Activated T-helper 1 cell treated with Interleukin-2 at 50 U/mL for 16 hours (primary cell): ENCODE data around the gene SLC1A3.

Experiments used
- DNase-seq: peaks from one replicate; pipeline ENCODE4 v3.0.0-alpha.2; 2020; ENCODE audit warnings: low read depth

The SLC1A3 gene

DNA sequence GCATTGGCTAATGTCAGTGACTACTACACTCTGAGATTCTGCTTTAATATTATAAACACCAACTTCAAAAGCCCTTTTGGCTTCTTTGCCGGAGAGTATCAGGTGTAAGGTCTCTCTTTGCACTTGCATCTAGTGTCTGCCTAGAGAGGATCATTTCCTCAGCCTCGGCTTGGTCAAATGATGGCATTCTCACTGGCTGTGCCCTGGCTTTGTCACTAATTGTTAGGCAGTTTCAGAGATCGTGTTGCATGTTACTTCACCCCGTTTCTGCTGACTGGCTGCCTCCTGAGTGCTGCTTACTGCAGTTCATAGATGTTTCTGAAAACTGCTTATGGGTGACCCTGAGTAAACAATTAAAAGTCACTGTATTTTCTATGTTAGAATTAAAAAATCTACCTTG, 48.8 kb downstream of the SLC1A3 start:
- DNase-seq = no peak

DNA sequence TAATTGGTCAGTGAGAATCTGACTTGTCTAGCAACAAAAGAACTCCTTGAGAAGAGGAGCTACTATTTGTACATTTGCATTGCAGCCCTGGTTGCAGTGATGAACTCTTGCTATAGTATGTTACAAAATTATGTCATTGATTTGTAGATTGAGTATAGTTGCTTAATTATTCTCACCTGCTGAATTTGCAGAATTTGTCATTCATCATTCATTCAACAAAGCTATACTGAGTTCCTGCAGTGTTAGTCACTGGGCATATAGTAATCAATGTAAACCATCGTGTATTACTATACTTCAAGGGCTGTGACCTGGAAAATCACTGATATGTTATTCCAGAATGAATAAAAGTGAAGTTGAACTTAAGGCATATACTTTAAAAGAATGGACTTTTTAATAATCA, 50.1 kb downstream of the SLC1A3 start:
- no peak for DNase-seq

DNA sequence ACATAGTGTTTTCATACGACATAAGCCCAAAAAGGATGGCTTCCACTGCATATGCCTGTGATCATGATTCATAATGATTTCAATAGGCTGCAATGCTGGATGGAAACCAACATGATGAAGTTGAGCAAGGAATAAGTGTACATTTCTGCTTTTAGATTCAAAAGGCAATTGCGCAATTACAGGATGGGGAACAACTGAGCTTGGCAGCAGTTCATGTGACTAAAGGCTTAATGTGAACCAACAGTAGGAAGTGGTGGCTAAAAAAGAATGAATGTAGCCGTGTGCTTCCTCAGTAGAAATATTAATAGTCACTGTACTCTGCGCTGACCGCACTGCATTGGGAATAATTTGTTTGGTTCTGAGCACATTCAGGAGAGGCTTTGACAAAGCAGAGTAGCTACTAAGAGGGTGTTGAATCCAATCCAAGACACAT, 51.2 kb downstream of the SLC1A3 start:
- DNase-seq = no peak

DNA sequence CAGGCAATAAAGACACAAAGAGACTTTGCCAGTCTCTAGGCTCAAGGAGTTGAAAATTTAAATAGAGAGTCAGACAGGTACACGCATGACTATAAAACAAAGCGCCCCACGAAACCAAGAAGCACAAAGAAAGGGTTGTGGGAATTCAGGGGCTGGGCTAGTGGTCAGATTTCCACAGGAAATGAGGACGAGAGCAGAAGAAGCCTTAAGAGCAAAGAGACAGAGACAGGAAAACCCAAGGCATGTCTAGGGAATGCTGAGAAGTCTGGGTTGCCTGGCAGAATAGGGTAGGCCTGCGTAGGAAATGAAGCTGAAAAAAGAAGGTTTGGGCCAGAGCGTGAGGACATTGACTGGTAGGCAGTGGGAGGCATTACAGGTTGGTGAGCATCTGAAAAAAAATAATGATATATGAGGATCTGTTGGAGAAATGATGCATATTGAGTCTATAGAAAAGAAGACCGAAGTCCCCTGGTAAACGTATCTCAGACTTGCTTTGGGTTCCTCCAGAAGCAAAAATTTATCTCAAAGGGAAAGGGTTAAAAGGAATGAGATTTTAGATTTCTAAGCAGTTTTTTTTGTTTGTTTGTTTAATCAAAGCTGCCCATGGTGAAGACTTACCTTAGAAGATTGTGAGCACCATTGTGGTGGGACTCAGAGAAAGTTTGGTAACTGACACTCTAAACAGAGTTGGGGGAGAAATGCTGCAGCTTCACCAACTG, 51.8 kb downstream of the SLC1A3 start:
- no peak for DNase-seq

DNA sequence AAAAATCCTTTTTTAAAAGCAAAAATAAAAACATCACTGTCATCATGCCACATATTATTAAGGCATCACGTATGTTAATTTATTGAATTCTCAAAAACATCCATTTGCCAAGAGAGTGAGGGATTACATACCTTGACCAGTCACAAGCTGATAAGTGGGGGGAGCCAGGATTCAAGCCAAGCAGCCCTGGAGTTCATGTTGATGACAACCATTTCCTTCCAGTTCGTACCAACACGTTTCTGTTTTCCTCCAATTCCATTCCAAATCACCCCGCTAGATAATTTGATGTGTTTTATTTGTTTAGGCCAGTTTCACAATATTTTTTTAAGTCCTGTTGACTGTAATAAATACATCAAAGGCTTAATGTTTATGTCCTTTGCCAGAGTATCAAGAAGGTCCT, 53.0 kb downstream of the SLC1A3 start:
- DNase-seq = no peak

DNA sequence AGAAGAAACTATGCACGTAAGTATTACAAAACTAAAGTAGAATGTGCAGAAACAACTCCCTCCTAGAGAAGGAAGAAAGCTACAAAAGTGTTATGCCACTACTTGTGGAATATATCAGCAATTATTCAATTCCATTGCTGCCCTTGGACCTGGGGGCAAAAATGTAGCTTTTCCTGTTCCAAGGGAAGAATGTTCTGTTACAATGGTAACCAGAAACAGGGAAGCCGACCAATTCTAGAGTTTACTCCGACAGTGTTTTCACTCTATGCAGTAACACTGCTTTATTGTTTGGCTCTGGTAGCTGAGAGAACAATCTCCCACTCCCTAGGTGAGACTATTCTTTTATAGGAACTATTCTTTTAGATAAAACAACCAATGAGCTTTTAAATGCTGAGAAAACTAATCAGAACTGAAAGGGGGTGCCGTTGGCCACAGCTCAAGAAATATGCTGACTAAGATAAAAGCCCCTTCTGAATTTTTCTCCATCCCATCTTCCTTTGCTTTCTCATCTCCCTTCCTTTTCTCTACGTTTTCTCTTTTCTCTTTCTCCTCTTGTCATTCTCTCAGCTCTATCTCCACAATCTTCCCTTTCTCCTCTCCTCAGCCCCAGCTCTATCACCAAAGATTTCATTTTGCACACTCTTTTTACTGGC, 54.1 kb downstream of the SLC1A3 start:
- no peak for DNase-seq

DNA sequence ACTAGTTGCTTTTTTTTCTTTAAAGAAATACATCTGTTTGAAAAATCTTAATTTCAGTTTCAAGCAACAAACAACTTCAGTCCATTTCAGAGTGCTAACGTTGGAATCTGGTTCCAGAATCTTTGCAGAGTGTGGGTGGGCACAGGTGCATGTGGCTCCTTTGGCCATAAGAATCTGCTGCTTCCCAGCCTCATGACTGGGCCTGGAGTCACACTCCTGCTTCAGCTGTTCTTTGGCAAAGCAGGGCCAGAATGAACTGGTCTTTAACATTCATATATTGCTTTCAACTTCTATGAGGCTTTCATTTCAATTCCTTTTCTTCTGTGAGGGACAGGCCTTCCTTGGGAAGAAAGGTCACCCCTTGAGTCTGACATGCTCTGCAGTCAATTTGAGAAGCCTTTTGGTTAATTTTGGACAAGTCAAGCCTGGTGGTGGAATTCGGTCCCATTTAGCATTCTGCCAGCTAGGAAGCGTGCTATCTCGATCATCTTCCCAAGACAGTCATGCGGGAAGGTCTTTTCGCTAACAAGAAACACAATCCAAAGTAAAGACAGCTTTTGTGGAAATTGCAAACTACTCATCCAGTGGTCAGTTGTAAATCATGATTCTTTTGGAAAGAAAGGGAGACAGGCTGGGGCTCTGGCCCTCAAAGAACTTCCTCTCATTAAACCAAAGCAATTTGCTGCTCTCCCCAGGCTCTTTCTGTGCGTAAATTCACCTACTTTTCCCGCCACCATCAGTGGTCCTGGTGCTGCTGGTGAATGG, 55.2 kb downstream of the SLC1A3 start:
- DNase-seq = no peak

DNA sequence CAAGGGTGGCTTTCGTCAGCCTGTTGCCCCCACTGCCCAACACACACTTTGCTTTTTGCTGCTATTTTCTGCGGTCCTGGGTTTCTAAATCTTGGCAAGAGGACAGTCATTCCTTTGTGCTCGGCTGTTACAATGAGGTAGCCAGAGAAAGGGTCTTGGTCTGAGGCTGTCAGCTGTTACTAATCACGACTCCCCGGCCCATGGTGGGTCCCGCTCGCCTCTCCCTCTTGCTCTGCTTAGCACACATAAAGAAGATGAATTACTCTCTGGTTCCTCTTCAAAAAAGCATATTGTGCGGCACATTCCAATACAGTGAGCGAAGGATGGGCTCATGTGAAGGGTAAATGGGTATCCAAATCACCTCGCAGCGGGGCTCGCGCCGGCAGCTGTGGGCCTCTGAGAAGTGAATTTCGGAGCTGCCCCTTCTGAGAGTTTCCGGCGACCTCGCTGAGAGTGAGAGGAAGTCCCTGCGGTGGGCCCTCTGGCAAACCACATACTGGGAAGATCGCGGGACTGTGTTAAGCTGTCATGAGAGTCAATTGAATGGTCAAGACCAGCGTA, 56.0 kb downstream of the SLC1A3 start:
- no peak for DNase-seq

DNA sequence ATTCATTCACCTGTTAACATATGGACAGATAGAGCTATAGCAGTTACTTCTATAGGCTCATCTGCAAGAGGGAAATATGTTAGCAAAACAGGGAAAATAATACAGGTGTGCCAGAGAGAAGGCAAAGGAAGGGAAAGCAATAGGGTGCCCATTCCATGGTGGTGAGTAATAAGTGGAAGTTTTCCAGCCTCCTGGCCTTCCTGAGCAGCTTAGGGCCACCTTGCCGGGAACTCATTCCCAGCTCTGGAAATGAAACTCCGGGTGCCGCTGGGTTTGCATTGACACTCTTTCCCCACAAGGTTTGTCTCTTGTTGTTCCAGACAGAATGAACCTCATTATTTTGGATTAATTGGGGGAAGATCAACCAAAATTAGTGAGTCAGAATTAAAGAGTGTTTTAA, 58.4 kb downstream of the SLC1A3 start:
- DNase-seq = no peak

DNA sequence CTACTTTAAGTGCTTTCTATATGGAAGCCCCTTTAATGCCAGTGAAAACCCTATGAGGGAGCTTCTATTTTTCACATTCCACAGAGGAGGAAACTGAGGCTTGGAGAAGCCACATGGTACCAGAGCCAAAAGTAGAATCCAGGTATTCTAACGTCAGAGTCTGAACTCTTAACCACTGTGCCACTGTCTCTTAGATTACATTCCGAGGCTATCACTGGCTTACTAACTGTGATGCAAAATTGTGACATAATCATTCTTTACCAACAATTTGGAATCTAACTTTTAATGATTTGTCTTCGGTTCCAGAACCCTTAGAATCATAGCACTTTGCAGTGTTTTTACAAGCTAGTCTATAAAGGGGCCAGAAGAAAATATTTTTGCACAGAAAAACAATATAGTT, 59.2 kb downstream of the SLC1A3 start:
- no peak for DNase-seq

DNA sequence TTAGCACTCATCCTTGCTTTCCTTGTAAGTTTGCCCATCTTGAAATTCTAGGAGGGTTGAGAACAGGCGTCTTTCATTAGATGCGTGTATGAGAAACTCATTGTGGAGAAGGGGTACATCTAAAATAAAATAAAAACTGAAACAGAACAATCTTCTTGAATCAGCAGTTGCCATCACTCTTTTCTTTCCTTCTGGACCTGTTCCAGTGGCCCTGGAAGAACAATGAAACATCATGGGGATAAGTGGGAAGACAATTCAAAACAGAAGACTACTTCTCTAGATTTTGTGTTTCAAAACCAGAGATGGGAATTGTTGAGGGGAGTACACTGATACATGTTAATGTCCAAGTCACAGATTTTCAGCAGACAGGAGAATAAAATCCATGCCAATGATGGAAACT, 59.9 kb downstream of the SLC1A3 start:
- no peak for DNase-seq

DNA sequence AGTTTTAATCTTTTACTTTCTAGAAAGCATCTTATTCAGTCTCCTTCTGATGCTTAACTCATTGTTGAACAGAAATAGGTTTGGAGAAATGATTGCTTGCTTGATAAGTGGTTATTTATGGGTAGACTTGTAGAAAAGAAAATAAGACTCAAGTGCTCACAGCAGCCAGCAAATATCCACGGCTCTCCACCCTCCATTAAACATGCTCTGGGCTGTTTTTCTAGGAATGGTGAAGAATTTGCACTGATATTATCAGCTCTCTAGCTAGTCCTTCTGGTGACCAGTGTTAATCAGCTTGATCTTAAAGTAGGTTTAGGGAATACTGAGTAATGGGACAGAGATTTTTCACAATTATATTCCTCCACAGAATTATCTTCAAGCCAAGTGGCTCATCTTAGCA, 60.6 kb downstream of the SLC1A3 start:
- DNase-seq = no peak

DNA sequence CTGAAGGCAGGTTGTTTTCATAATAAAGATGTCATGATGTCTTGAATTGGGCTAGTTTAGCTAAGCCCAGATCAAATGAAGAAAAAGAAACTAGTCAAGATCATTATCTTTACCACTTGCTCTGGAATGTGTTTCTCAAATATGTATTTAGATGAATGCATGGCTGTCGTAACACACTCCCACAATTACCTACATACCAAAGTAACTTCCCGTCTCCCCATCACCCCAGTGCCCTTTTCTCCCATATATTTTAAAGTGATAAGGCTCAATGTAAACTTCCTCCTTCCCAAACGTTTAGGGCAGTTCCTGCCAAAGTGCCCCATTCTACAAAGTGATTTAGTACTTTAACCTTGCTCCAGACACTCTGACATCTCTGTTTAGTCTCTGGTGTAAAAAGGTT, 61.4 kb downstream of the SLC1A3 start:
- no peak for DNase-seq

DNA sequence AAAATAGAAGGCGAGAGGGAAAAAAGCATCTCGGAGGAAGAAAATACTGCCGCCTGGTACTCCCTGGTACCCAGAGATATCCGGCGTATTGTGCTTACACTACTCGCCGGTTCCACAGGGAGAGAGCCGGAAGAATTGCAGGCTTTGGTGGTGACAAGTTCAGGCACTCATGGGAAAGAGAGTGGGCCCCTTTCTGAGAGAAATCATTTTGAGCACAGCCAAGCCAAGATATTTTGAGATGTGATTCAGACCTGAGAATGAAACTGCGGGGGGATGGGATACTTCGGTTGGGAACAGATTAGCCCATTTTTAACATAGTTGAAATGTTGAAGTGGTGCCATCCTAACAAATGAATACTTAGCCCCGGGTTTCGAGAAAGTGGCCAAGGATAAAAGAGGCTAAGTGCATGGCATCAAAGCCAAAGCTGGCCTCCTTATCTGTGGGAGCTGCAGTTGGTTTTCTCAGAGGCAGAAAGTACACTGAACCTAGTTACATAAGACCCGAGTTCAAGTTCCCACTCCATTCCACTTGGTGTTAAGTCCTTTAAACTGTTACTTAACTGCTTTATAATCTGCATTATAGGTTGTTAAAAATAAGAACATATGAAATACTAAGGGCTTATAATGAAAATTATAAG, 62.7 kb downstream of the SLC1A3 start:
- DNase-seq = no peak

DNA sequence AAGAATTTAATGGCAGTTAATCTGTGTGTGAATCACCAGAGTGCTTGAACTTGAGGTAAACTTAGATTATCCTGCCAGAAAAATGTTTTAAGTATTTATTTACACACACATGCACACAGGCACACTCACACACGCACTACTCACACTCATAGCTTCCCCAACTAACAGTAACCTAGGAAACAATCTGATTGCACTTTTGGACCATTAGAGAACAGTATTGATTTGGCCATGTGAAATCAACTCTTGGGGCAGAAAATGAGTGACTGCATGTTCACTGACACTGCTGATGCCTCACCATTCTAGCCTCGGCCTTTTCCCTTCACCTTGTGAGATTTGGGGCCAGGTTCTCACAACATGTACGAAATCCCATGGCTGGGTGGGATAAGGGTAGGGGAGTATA, 64.1 kb downstream of the SLC1A3 start:
- DNase-seq = no peak

DNA sequence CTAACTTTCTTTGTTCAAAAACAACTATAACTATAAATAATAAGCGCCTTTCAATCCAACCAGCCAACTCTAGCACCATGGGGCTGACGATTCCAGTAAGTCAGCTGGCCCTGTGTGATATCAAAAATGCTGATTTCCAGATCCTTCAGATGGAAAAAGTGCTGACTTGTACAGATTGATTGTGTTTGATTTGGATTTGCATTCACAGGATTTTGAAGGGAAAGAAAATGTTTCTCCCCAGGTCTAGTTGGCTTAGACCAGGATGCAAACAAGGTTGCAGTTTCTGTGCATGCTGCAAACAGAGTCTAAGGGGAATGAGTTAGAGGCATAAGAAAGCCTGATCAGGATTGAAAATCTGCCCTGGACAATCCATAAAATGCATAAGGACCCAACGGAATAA, 68.9 kb downstream of the SLC1A3 start:
- no peak for DNase-seq

DNA sequence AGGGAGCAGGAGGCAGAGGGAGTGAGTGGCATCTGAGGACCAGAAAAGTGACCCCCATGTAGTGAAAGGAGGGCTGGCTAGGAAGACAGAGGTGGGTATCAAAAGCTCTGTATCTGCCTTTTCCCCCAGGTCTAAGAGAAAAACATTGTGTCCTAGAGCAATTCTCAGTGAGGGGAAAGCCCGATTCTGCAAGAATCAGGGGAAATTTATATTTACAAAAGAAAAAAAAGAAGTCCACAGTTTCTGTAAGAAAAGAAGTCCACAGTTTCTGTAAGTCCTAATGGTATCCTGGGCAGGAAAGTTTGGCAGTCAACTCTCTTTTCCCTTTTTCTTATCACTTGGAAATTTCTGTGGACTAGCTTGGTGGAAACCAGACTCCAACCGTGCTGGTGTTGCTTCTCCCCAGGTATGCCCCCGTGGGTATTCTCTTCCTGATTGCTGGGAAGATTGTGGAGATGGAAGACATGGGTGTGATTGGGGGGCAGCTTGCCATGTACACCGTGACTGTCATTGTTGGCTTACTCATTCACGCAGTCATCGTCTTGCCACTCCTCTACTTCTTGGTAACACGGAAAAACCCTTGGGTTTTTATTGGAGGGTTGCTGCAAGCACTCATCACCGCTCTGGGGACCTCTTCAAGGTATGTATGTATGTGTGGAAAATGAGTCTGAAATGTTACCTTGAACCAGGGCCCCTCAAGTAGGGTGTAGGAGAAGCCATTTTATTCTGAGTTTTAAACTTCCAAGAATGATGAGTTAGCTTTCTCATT, 73.0 kb downstream of the SLC1A3 start:
- no peak for DNase-seq

DNA sequence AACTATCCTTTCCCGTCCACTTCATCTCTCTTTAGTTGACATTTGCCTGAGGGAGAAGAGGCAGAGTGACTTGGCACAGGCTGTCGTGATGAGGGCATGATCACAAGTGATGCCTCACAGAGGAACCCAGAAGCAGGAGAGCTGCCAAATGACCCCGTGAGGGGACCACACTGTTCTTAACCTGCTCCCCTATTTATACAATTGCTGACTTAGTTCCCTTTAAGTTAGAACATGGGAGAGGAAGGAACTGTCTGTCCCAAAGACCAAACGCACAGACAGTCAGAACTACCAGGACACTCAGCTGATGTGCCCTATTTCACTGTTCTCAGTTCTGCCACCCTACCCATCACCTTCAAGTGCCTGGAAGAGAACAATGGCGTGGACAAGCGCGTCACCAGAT, 73.7 kb downstream of the SLC1A3 start:
- no peak for DNase-seq

DNA sequence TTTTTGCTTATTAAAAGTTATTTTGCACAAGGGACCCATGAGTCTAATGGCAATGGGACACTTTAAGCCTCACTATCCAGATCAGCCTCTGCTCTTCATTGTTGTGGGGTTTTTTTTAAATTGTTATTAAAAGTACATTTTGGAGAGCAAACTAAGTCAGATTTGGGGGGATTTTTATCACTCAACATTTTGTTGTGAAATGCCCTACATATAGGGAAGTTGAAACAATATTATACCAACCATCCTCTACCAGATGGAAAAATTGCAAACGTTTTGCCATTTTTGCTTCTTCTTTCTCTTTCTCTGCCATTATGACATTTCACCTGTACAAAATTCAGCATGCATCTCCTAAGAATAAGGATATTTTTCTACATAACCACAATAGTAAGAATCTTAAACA, 75.3 kb downstream of the SLC1A3 start:
- DNase-seq = no peak

DNA sequence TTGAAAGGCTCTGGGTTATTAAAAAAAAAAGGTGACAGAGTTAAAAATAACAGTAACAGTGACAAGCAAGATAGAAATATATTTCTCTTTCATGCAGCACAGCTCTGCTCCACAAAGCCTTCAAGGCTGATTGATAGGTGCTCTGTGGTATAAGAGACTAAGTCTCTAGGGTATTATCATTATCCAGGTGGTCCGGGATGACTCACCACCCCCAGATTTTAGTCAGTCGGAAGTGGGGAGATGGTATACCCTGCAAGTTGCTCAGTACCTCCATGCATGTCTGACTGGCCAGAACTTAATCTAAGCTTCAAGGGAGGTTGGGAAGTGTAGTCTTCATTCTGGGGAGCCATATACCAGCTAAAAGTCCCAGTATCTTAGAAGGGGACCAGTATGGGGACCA, 76.1 kb downstream of the SLC1A3 start:
- no peak for DNase-seq

DNA sequence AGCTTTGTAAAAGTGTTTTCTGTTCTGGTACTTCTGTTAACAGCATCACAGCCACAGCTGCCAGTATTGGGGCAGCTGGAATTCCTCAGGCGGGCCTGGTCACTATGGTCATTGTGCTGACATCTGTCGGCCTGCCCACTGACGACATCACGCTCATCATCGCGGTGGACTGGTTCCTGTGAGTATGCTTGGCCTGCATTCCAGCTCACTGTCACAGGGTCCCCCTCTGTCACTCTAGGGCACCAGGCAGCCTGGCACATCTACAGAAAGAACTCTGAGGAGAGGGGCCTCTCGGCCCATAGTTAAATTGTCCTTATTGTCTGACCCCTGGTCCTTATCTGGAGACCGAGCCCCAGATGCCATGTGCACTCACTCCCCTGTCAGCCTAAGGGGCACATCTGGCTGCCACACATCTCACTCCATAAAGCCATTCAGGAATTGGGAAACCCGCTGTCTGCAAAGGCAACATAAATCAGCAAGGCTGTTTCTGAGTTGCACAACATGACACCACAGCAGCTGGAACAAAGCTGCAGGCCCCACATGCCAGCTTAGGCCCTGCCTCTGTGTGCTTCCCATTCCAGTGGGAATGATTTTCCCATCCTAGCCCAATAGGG, 77.5 kb downstream of the SLC1A3 start:
- DNase-seq = no peak
